Measurements from ENCODE around the gene ALDH5A1.

DNA sequence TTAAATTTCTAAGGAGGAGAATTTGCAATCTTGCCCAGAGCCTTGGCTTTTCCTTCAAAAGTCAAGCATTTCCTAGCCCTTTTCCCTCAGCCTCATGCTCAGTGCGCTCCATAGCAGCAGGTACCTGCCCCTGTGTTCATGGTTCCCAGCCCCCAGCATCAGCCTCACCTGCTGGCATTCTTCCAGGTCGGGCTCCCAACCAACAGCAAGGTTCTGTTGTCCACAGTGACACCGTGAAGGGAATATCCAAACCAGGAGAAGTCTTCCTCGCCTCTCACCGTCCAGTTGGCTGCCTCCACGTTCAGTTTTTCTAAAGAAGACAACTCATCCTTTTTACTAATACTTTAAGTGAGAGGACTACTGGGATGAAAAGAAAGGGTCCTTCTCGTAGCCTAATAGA lies 48.1 kb upstream of the ALDH5A1 start:
- TF ChIP-seq, protein P1, sequence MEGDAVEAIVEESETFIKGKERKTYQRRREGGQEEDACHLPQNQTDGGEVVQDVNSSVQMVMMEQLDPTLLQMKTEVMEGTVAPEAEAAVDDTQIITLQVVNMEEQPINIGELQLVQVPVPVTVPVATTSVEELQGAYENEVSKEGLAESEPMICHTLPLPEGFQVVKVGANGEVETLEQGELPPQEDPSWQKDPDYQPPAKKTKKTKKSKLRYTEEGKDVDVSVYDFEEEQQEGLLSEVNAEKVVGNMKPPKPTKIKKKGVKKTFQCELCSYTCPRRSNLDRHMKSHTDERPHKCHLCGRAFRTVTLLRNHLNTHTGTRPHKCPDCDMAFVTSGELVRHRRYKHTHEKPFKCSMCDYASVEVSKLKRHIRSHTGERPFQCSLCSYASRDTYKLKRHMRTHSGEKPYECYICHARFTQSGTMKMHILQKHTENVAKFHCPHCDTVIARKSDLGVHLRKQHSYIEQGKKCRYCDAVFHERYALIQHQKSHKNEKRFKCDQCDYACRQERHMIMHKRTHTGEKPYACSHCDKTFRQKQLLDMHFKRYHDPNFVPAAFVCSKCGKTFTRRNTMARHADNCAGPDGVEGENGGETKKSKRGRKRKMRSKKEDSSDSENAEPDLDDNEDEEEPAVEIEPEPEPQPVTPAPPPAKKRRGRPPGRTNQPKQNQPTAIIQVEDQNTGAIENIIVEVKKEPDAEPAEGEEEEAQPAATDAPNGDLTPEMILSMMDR (IDR thresholded peaks at IDR 0.05): no peak
- no peak for TF ChIP-seq EP300 (IDR thresholded peaks at IDR 0.05)

All from gastroesophageal sphincter (tissue), 3 donors.